Coronary artery (tissue), 2 donors: ENCODE data around the gene GINS3.

Experiments
- DNase-seq: peaks from one replicate; pipeline ENCODE4 v3.0.0-alpha.2; 2017; ENCODE audit warnings: low spot score
- H3K27ac ChIP-seq, 2 donors: fragments of 200-600 bp; sonication (generic); one replicate each; pipeline ENCODE4 v1.5.1; 2016 to 2019
- H3K4me3 ChIP-seq: fragments of 200-600 bp; sonication (generic); 2 replicates; pipeline ENCODE4 v1.5.1; 2016; ENCODE audit warnings: mild to moderate bottlenecking, moderate library complexity
- CTCF ChIP-seq: fragments of 200-600 bp; sonication (generic); IDR thresholded peaks from one replicate; pipeline ENCODE4 v1.5.1; 2019; ENCODE audit warnings: antibody characterized with exemption

GINS3 gene

GRCh38 chr16:58440131-58440530 lies 47.9 kb downstream of the GINS3 start:
- Histone ChIP-seq H3K4me3 (no peak overlapping the region), H3K27ac (no peak overlapping the region)
- DNase-seq: no peak
- no peak for TF ChIP-seq CTCF

- TF ChIP-seq CTCF: no peak
- H3K27ac ChIP-seq: no peak overlapping the region
- H3K4me3 ChIP-seq: no peak overlapping the region
- no peak for DNase-seq
Observed at GRCh38 chr16:58442547-58442946, 50.3 kb downstream of the GINS3 start.

- no peak overlapping the region for H3K4me3 ChIP-seq
- H3K27ac ChIP-seq: no peak overlapping the region
- TF ChIP-seq CTCF: no peak
- DNase-seq: no peak
Observed at GRCh38 chr16:58443783-58444182, 51.5 kb downstream of the GINS3 start.

- no peak for DNase-seq
- no peak overlapping the region for H3K4me3 ChIP-seq
- no peak for TF ChIP-seq CTCF
- no peak overlapping the region for H3K27ac ChIP-seq
Observed at GRCh38 chr16:58444265-58444664, 52.0 kb downstream of the GINS3 start.

- Histone ChIP-seq H3K4me3 (no peak overlapping the region), H3K27ac (no peak overlapping the region)
- TF ChIP-seq CTCF: no peak
- DNase-seq: no peak
Observed at GRCh38 chr16:58448890-58449289, 56.6 kb downstream of the GINS3 start.

- TF ChIP-seq CTCF: no peak
- H3K4me3 ChIP-seq: no peak overlapping the region
- H3K27ac ChIP-seq: no peak overlapping the region
- DNase-seq: no peak
Observed at GRCh38 chr16:58449306-58449705, 57.0 kb downstream of the GINS3 start.

GRCh38 chr16:58449768-58450167 lies 57.5 kb downstream of the GINS3 start:
- Histone ChIP-seq H3K4me3 (no peak overlapping the region), H3K27ac (no peak overlapping the region)
- TF ChIP-seq CTCF: no peak
- DNase-seq: no peak
